PC-3 (cell line): Measurements from ENCODE around the gene BCAS4.

ENCODE experiments used
- EZH2 ChIP-seq: fragments of 300-600 bp; sonication (generic); IDR thresholded peaks from one replicate; pipeline ENCODE4 v1.6.1; 2017; ENCODE audit warnings: antibody characterized with exemption, mild to moderate bottlenecking, low read length; ENCODE audit not compliant: unreplicated experiment
- EZH2phosphoT487 ChIP-seq: fragments of 300-600 bp; sonication (generic); IDR thresholded peaks from 2 replicates; pipeline ENCODE4 v1.6.1; 2018; ENCODE audit warnings: mild to moderate bottlenecking, antibody characterized with exemption, low read length, borderline replicate concordance
- TF ChIP-seq, protein P1 (sequence below): fragments of 300-600 bp; sonication (generic); conservative IDR thresholded peaks from 2 replicates; pipeline ENCODE4 v1.5.1; 2017; ENCODE audit warnings: antibody characterized with exemption, low read depth, mild to moderate bottlenecking, low read length

DNA sequence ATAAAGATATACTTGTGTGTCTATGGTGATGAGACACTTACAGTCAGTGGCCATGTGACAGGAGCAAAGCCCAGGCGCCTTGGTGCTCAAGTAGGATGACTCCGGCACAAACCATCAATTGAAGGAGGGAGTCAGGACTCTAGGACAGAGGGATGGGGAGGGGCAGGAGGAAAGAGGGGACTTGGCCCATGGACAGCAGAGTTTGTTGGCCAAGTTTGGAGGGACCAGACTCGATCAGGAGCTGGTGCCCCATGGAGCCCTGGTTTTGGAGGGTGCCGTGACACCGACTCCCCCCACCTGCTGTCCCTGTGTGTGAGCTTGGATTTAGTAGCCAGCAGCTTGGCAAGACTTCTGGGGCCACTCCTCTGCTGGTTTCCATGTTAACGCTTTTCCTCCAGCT, 70.3 kb downstream of the BCAS4 start:
- TF ChIP-seq, protein P1, sequence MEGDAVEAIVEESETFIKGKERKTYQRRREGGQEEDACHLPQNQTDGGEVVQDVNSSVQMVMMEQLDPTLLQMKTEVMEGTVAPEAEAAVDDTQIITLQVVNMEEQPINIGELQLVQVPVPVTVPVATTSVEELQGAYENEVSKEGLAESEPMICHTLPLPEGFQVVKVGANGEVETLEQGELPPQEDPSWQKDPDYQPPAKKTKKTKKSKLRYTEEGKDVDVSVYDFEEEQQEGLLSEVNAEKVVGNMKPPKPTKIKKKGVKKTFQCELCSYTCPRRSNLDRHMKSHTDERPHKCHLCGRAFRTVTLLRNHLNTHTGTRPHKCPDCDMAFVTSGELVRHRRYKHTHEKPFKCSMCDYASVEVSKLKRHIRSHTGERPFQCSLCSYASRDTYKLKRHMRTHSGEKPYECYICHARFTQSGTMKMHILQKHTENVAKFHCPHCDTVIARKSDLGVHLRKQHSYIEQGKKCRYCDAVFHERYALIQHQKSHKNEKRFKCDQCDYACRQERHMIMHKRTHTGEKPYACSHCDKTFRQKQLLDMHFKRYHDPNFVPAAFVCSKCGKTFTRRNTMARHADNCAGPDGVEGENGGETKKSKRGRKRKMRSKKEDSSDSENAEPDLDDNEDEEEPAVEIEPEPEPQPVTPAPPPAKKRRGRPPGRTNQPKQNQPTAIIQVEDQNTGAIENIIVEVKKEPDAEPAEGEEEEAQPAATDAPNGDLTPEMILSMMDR, result no peak
- no peak for TF ChIP-seq EZH2
- TF ChIP-seq EZH2phosphoT487, result no peak
